Keratinocyte (primary cell): Measurements from ENCODE around the gene SEC24C. TPM values are rescaled to one million over a fixed set of nuclear protein-coding genes. Genes with fewer than 3 reads are reported as not detected.

ENCODE experiments used
- DNase-seq: peaks from one replicate; pipeline ENCODE4 v3.0.0-alpha.2; 2011; ENCODE audit warnings: low read depth, missing footprints, low spot score
- FAIRE-seq: peaks from 2 replicates; lab custom pipeline; 2011; peaks lifted over from hg19 to GRCh38; lab: Jason Lieb, UNC
- H2AFZ ChIP-seq: 2 replicates; pipeline ENCODE4 v1.6.0; 2012; ENCODE audit warnings: low read length, control low read depth, inconsistent platforms; ENCODE audit not compliant: control insufficient read depth
- H3K27ac ChIP-seq: 2 replicates; pipeline ENCODE4 v1.5.1; 2011; ENCODE audit warnings: low read length; ENCODE audit not compliant: control insufficient read depth, insufficient read depth
- H3K27me3 ChIP-seq: 3 replicates; pipeline ENCODE4 v1.6.0; 2011; ENCODE audit warnings: low read length; ENCODE audit not compliant: control insufficient read depth, insufficient read depth; ENCODE audit errors: extremely low read depth
- H3K36me3 ChIP-seq, 2 experiments: 2 replicates in 1 of 2; 3 replicates in 1 of 2; pipeline ENCODE4 v1.5.1; 2011; ENCODE audit warnings: low read length in 2 of 2, mild to moderate bottlenecking in 1 of 2; ENCODE audit not compliant: control insufficient read depth in 2 of 2, insufficient read depth in 2 of 2; ENCODE audit errors: extremely low read depth in 1 of 2
- H3K4me1 ChIP-seq: 3 replicates; pipeline ENCODE4 v1.5.1; 2011; ENCODE audit warnings: low read length; ENCODE audit not compliant: control insufficient read depth, insufficient read depth; ENCODE audit errors: extremely low read depth
- H3K4me2 ChIP-seq: 3 replicates; pipeline ENCODE4 v1.6.0; 2011; ENCODE audit warnings: low read depth, low read length; ENCODE audit not compliant: control insufficient read depth, insufficient read depth; ENCODE audit errors: extremely low read depth
- H3K4me3 ChIP-seq, 3 experiments: fragments of 200-600 bp in 1 of 3; sonication (generic) in 1 of 3; 2 replicates in 2 of 3; 3 replicates in 1 of 3; pipeline ENCODE4 v1.5.1; 2011 to 2016; ENCODE audit warnings: low read length in 3 of 3, mild to moderate bottlenecking in 3 of 3, control low read depth in 2 of 3, inconsistent platforms in 1 of 3, low read depth in 1 of 3, mixed read lengths in 1 of 3, mixed run types in 1 of 3, moderate library complexity in 1 of 3; ENCODE audit not compliant: control insufficient read depth in 2 of 3, insufficient read depth in 2 of 3; ENCODE audit errors: extremely low read depth in 1 of 3
- H3K79me2 ChIP-seq: 2 replicates; pipeline ENCODE4 v1.6.0; 2012; ENCODE audit warnings: low read length; ENCODE audit not compliant: control insufficient read depth, insufficient read depth
- H3K9ac ChIP-seq: 3 replicates; pipeline ENCODE4 v1.6.0; 2011; ENCODE audit warnings: low read length; ENCODE audit not compliant: control insufficient read depth, insufficient read depth; ENCODE audit errors: extremely low read depth
- H3K9me1 ChIP-seq: 3 replicates; pipeline ENCODE4 v1.6.0; 2011; ENCODE audit warnings: low read length; ENCODE audit not compliant: control insufficient read depth, insufficient read depth; ENCODE audit errors: extremely low read depth
- H3K9me3 ChIP-seq: 2 replicates; pipeline ENCODE4 v1.5.1; 2012; ENCODE audit warnings: low read depth, low read length; ENCODE audit not compliant: control insufficient read depth
- H4K20me1 ChIP-seq: 3 replicates; pipeline ENCODE4 v1.6.0; 2011; ENCODE audit warnings: low read length; ENCODE audit not compliant: control insufficient read depth, insufficient read depth; ENCODE audit errors: extremely low read depth
- CTCF ChIP-seq, 3 experiments: IDR thresholded peaks in 1 of 3; conservative IDR thresholded peaks in 1 of 3; optimal IDR thresholded peaks in 1 of 3; 2 replicates in 2 of 3; 3 replicates in 1 of 3; pipeline versions ENCODE3 to v1.5.1; 2011; ENCODE audit warnings: low read length in 3 of 3, mild to moderate bottlenecking in 3 of 3, moderate library complexity in 2 of 3, control low read depth in 1 of 3, inconsistent platforms in 1 of 3; ENCODE audit not compliant: insufficient read depth in 2 of 3; ENCODE audit errors: extremely low read depth in 1 of 3
- EZH2 ChIP-seq: IDR thresholded peaks from one replicate; pipeline ENCODE4 v1.6.1; 2012; ENCODE audit warnings: inconsistent platforms, mild to moderate bottlenecking, low read length, moderate library complexity
- dilution Hi-C: fragments of 300-500 bp; cut with MboI; formaldehyde crosslinking; loops from one replicate; pipeline ENCODE4 v1.7.0; 2020; ENCODE audit warnings: low sequenced_read_pairs; ENCODE audit not compliant: extremely low pct_ligation_motif_present
- polyA plus RNA-seq, 5 experiments: library from polyadenylated mRNA; depleted of rRNA in 3 of 5; stranded (reverse) in 3 of 5; stranded (forward) in 1 of 5; unstranded in 1 of 5; fragments of >200 nt; gene quantifications; 1 replicate in 1 of 5; 2 replicates in 3 of 5; 3 replicates in 1 of 5; pipeline versions ENCODE4 v1.2.1 to v1.2.3, GENCODE V29; 2011 to 2012; ENCODE audit warnings: missing spikeins in 2 of 5, low read depth in 1 of 5, low replicate concordance in 1 of 5

SEC24C gene
- polyA plus RNA-seq, 1 donor (not counting 4 experiments of a cell fraction or from before 2014, with no cell fraction given): 65.3 TPM

DNA sequence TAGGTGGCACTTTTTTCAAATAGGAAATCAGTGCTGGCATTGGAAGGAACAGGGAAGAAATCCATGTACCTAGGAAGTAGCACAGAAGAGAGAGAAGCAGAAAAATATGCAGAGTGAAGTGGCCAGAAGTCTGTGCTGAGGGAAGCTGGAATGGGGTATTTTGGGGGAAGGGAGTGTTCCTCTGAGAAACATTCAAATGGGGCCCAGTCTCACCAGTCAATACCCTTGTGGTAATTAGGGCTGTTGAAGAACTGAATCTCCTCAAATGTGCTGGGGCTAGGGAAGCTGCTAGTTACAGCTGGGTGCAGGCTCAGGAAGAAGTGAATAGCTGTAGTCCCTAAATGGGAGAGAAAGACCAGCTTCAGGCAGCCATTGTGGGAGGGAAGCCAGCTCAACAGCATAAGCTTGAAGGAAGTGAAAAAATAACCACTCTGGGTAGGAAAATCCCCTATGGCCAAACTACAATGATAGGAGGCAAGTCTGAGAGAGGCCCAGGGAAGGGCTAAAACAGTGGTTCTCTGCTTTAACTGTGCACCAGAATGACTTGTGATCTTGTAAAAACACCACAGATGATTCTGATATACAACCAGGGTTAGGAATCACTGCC lies 59.6 kb downstream of the SEC24C start:
- dilution Hi-C loops: no loop called here

DNA sequence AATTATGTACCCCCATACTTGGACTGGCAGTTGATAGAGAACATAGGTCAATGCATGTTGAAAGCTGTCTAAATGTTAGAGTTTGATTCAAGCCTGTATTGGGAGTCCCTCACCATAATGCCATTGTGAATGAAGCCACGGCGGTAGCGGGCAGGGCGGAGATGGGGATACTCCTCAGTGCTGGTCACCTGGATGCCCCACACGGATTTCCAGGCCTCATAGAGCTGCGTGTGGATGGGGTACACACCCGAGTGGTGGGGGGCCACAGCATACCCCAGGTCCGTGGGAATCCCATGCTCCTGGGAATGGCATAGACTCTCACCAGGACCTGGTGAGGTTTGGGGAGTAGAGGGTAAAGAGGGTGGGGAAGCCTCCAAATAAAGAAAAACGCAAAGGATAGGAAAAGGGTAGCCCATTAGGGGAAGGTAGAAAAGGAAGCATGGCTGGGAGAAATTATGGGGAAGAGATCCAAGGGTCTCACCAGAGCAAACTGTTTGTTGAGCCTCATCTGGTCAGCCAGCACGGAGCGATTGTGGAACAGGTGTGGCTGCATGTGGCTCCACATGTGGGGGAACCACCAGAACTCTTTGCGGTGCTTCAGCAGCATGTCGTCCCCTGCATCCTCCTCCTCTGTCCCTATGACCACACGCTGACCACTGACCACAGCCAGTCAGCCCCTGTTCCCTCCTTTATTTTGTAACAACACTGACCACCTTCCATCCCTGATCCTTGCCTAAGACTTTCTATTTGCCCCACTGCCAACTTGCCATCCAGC lies 62.2 kb downstream of the SEC24C start:
- Histone ChIP-seq H3K4me2 (no peak overlapping the region), H3K4me1 (no peaks in the 10 kb centered on the region), H3K36me3 (peaks cover 31 to 46% of the 10 kb centered on the region in 2 experiments), H3K9ac (no peak overlapping the region), H3K27me3 (no peaks in the 10 kb centered on the region), H3K27ac (no peak overlapping the region), H3K9me3 (no peaks in the 10 kb centered on the region), H4K20me1 (no peaks in the 10 kb centered on the region), H3K9me1 (no peaks in the 10 kb centered on the region), H3K4me3 (no peak overlapping the region), H2AFZ (no peak overlapping the region), H3K79me2 (peaks cover 3% of the 10 kb centered on the region)
- TF ChIP-seq EZH2 (no peak), CTCF (optimal IDR thresholded peaks at IDR 0.05 in 1 of 3, IDR thresholded peaks at IDR 0.05 in 1 of 3, conservative IDR thresholded peaks at IDR 0.05 in 1 of 3; ENCODE audit: extremely low read depth in 1 of 3, insufficient read depth in 2 of 3, low read length in 3 of 3) (no peak)
- dilution Hi-C loops: no loop called here
- DNase-seq: no peak
- FAIRE-seq: no peak

More for the DNA sequence above, 59.6 kb downstream of the SEC24C start:
- Histone ChIP-seq H2AFZ (no peak overlapping the region), H3K4me2 (no peak overlapping the region), H3K27ac (no peak overlapping the region), H3K9me1 (no peaks in the 10 kb centered on the region), H3K9me3 (no peaks in the 10 kb centered on the region), H3K27me3 (no peaks in the 10 kb centered on the region), H3K36me3 (peaks cover 44 to 56% of the 10 kb centered on the region in 2 experiments), H3K4me1 (no peaks in the 10 kb centered on the region), H3K9ac (no peak overlapping the region), H4K20me1 (no peaks in the 10 kb centered on the region), H3K79me2 (no peaks in the 10 kb centered on the region), H3K4me3 (no peak overlapping the region)
- TF ChIP-seq EZH2 (no peak), CTCF (optimal IDR thresholded peaks at IDR 0.05 in 1 of 3, IDR thresholded peaks at IDR 0.05 in 1 of 3, conservative IDR thresholded peaks at IDR 0.05 in 1 of 3; ENCODE audit: extremely low read depth in 1 of 3, insufficient read depth in 2 of 3, low read length in 3 of 3) (no peak)
- DNase-seq (no peak), FAIRE-seq (no peak)
